Omental fat pad (tissue), 4 donors: ENCODE measurements around the gene GZMH. TPM values are rescaled to one million over a fixed set of nuclear protein-coding genes. Genes with fewer than 3 reads are reported as not detected.

Source experiments
- ATAC-seq: fragments of 150-250 bp; one replicate; pipeline ENCODE4 v1.9.1; 2016; ENCODE audit warnings: mild to moderate bottlenecking, moderate library complexity; ENCODE audit not compliant: low FRiP score
- DNase-seq: peaks from one replicate; pipeline ENCODE4 v3.0.0-alpha.2; 2019; ENCODE audit warnings: low spot score
- CTCF ChIP-seq, 3 donors: fragments of 450-650 bp; IDR thresholded peaks; one replicate each; pipeline ENCODE4 v1.5.1; 2016 to 2017; ENCODE audit warnings: antibody characterized with exemption in 3 of 3, mild to moderate bottlenecking in 3 of 3, moderate library complexity in 2 of 3
- total RNA-seq, 4 donors: library from RNA; depleted of rRNA; stranded (reverse); fragments of >200 nt; gene quantifications; one replicate each; pipeline ENCODE4 v1.1.0, GENCODE V29; 2016

Gene GZMH
- total RNA-seq, 4 donors from 2014 or later = 1.4 to 2.0 TPM; not detected in 2

GRCh38 chr14:24632336-24632735 is 22.9 kb upstream of the GZMH start:
- DNase-seq (no peak), ATAC-seq (no peak)
- no peak for TF ChIP-seq CTCF (IDR thresholded peaks at IDR 0.05)

- ATAC-seq = no peak
- no peak for DNase-seq
- no peak for TF ChIP-seq CTCF (IDR thresholded peaks at IDR 0.05)
Observed at GRCh38 chr14:24631749-24632335, 22.4 kb upstream of the GZMH start.

GRCh38 chr14:24630872-24631477 is 21.5 kb upstream of the GZMH start:
- no peak for TF ChIP-seq CTCF (IDR thresholded peaks at IDR 0.05)
- no peak for DNase-seq
- ATAC-seq = no peak

- TF ChIP-seq CTCF (IDR thresholded peaks at IDR 0.05) = no peak
Observed at GRCh38 chr14:24630087-24630871, 20.8 kb upstream of the GZMH start.

GRCh38 chr14:24629521-24629920 is 20.0 kb upstream of the GZMH start:
- DNase-seq (no peak), ATAC-seq (no peak)
- no peak for TF ChIP-seq CTCF (IDR thresholded peaks at IDR 0.05)

More at GRCh38 chr14:24630087-24630871, 20.8 kb upstream of the GZMH start:
- DNase-seq (no peak), ATAC-seq (no peak)

GRCh38 chr14:24613747-24614146 is 4.3 kb upstream of the GZMH start:
- TF ChIP-seq CTCF (IDR thresholded peaks at IDR 0.05) = no peak

More at GRCh38 chr14:24613747-24614146, 4.3 kb upstream of the GZMH start:
- no peak for DNase-seq
- no peak for ATAC-seq
